HL-60 (cell line): ENCODE measurements around the gene SPOUT1.

Experiments used
- DNase-seq, 2 experiments: peaks; one replicate each; pipeline ENCODE4 v3.0.0-alpha.2; 2010 to 2020; ENCODE audit warnings: low read depth in 1 of 2, low spot score in 1 of 2
- H3K27ac ChIP-seq: fragments of 250-450 bp; sonication (Bioruptor Pico); replicated peaks from 2 replicates; pipeline ENCODE4 v1.5.1; 2020; ENCODE audit warnings: mild to moderate bottlenecking, moderate library complexity
- H3K27me3 ChIP-seq: fragments of 250-450 bp; sonication (Bioruptor Pico); 2 replicates; pipeline ENCODE4 v1.5.1; 2021; ENCODE audit warnings: mild to moderate bottlenecking, moderate library complexity; ENCODE audit not compliant: insufficient read depth, poor library complexity, severe bottlenecking
- H3K4me3 ChIP-seq: replicated peaks from 2 replicates; pipeline ENCODE4 v1.5.1; 2011; ENCODE audit warnings: mild to moderate bottlenecking, control low read depth, low read length; ENCODE audit not compliant: insufficient read depth
- CTCF ChIP-seq: IDR thresholded peaks from one replicate; pipeline ENCODE4 v1.5.1; 2011; ENCODE audit warnings: low read length, control low read depth, inconsistent platforms; ENCODE audit not compliant: insufficient read depth
- GABPA ChIP-seq: IDR thresholded peaks from 2 replicates; pipeline ENCODE4 v1.6.1; 2012; ENCODE audit warnings: low read depth
- POLR2AphosphoS5 ChIP-seq: IDR thresholded peaks from 2 replicates; pipeline ENCODE4 v1.6.1; 2012; ENCODE audit warnings: low read depth
- REST ChIP-seq: IDR thresholded peaks from 2 replicates; pipeline ENCODE4 v1.6.1; 2012; ENCODE audit warnings: low read depth; ENCODE audit not compliant: insufficient replicate concordance
- SPI1 ChIP-seq: IDR thresholded peaks from 2 replicates; pipeline ENCODE4 v1.6.1; 2012; ENCODE audit warnings: low read depth, mild to moderate bottlenecking, borderline replicate concordance

The SPOUT1 gene

GRCh38 chr9:128807827-128808226 is 21.8 kb downstream of the SPOUT1 start:
- Histone ChIP-seq H3K27me3 (no peaks in the 10 kb centered on the region), H3K4me3 (no peak overlapping the region), H3K27ac (no peak overlapping the region)
- no peak for DNase-seq
- no peak for TF ChIP-seq REST
- no peak for TF ChIP-seq CTCF
- no peak for TF ChIP-seq SPI1
- no peak for TF ChIP-seq POLR2AphosphoS5
- no peak for TF ChIP-seq GABPA

GRCh38 chr9:128805661-128806060 is 23.9 kb downstream of the SPOUT1 start:
- Histone ChIP-seq H3K27me3 (no peaks in the 10 kb centered on the region), H3K27ac (no peak overlapping the region), H3K4me3 (no peak overlapping the region)
- TF ChIP-seq POLR2AphosphoS5 = no peak
- no peak for DNase-seq

- TF ChIP-seq POLR2AphosphoS5 = no peak
- no peak for TF ChIP-seq GABPA
- no peak for TF ChIP-seq REST
- TF ChIP-seq CTCF = no peak
- no peak for TF ChIP-seq SPI1
- Histone ChIP-seq H3K27ac (no peak overlapping the region), H3K27me3 (no peaks in the 10 kb centered on the region), H3K4me3 (no peak overlapping the region)
- no peak for DNase-seq
These were observed 27.1 kb downstream of the SPOUT1 start for GRCh38 chr9:128802482-128802881.

- Histone ChIP-seq H3K4me3 (no peak overlapping the region), H3K27me3 (no peaks in the 10 kb centered on the region), H3K27ac (no peak overlapping the region)
- no peak for TF ChIP-seq GABPA
- TF ChIP-seq SPI1 = no peak
- TF ChIP-seq CTCF = no peak
- DNase-seq = no peak
These were observed 29.5 kb downstream of the SPOUT1 start for GRCh38 chr9:128800061-128800460.
